Activated naive CD8-positive, alpha-beta T cell treated with anti-CD3 and anti-CD28 coated beads, Interleukin-2, amount 10 ng/mL, durations not matched to agents 7 days and 5 days (primary cell): ENCODE data around the gene VPS9D1. TPM values are rescaled to one million over a fixed set of nuclear protein-coding genes. Genes with fewer than 3 reads are reported as not detected.

Experiments
- ATAC-seq: fragments of 150-1000 bp; cut with Tn5 transposase; one replicate; pipeline ENCODE4 v1.10.0; 2021; ENCODE audit warnings: low read depth, moderate library complexity
- POLR2A ChIA-PET: fragments of 350-600 bp; sonication (Branson Sonifier 250); formaldehyde crosslinking; loops from one replicate; lab custom pipeline; 2021; ENCODE audit warnings: antibody characterized with exemption; lab: Charles Lee
- DNase-seq: peaks from one replicate; pipeline ENCODE4 v3.0.0; 2021
- H3K27ac Mint-ChIP-seq: one replicate; pipeline ENCODE4 v1.8.0; 2022; ENCODE audit warnings: mild to moderate bottlenecking, mixed read lengths
- H3K27me3 Mint-ChIP-seq: one replicate; pipeline ENCODE4 v1.8.0; 2022; ENCODE audit warnings: mild to moderate bottlenecking, moderate library complexity, mixed read lengths
- H3K36me3 Mint-ChIP-seq: one replicate; pipeline ENCODE4 v1.8.0; 2021; ENCODE audit warnings: mild to moderate bottlenecking, mixed read lengths
- H3K4me1 Mint-ChIP-seq: one replicate; pipeline ENCODE4 v1.8.0; 2021; ENCODE audit warnings: mixed read lengths
- H3K4me3 Mint-ChIP-seq: one replicate; pipeline ENCODE4 v1.8.0; 2022; ENCODE audit warnings: mild to moderate bottlenecking, moderate library complexity, mixed read lengths
- H3K9me3 Mint-ChIP-seq: one replicate; pipeline ENCODE4 v1.8.0; 2021; ENCODE audit warnings: mixed read lengths
- total RNA-seq, 2 experiments: library from RNA; stranded (reverse); gene quantifications; one replicate each; pipeline ENCODE4 v1.2.3, GENCODE V29; 2021

VPS9D1 gene
- total RNA-seq, 2 experiments from 2014 or later, result 10.3 to 12.8 TPM

DNA sequence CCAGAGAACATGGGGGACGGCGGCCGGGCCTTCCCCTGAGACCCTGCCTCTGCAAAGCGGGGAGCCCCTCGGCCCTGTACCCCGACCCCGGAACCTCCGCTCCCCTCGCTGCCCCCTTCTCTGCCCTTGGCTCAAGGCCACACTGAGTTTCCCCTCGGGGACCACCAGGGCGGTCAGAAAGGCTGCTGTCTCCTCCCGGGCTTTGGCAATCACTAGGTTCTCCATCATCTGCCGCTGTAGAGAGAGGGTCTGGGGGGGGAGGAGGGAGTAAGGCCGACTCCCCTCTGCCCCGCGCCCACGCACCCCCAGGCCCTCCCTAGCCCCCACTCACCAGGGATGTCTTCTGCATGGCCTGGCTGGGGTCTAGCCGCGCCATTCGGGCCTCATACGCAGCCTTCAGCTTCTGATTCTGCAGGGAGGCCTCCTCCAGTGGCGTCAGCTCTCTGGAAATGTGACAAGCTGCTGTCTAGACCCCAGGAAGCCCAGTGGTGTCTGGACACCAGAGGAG is 8.4 kb downstream of the VPS9D1 start:
- peak overlapping the region; percentile 80 for H3K4me3 Mint-ChIP-seq
- peak overlapping the region; percentile 71 for H3K27ac Mint-ChIP-seq
- no peak for DNase-seq

DNA sequence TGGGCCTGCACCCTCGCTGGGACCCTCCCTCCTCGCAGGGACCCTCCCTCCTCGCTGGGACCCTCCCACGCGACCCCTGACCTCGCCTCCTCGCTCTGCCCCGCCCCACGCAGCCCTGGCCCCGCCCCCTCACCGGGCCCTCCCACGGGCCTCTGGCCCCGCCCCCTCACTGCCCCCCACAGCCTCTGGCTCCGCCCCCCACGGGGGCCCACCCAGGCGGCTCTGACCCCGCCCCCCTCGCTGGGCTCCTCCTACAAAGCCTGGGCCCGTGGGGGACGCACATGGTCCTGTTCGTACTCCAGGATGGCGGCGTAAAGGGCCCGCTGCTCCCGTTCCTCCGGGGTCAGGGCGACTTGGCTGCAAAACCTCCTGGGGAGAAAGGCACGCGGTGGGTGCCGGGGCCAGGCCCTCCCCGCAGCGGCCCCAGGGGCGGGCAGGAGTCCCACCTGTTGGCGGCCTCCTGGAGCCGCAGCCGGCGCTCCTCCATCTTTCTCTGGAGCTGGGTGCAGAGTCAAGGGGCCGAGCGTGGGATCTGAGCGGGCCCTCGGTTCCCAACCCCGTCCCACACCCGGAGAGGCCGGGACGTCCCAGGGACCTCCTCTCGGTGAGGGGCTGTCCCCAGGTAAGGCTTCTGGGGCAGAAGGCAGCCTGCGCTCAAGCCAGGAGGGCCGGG is 9.0 kb downstream of the VPS9D1 start:
- H3K36me3 Mint-ChIP-seq, result peaks cover 5% of the 10 kb centered on the region
- peak; percentile 92 for DNase-seq
- POLR2A ChIA-PET, result interaction anchor here (0.7 to 4.0 kb wide), 3 partner anchors 9 to 12 kb away, joined by 3 to 16 read pairs (median 7); no protein-coding TSS in a partner anchor
- ATAC-seq, result peak; percentile 85
- peak overlapping the region; percentile 71 for H3K27ac Mint-ChIP-seq
- H3K27me3 Mint-ChIP-seq, result no peaks in the 10 kb centered on the region
- peaks cover 2% of the 10 kb centered on the region for H3K4me1 Mint-ChIP-seq
- H3K9me3 Mint-ChIP-seq, result peaks cover 1% of the 10 kb centered on the region
- H3K4me3 Mint-ChIP-seq, result peak overlapping the region; percentile 80

More for the DNA sequence above, 8.4 kb downstream of the VPS9D1 start:
- Mint-ChIP-seq H3K27me3 (no peaks in the 10 kb centered on the region), H3K36me3 (peaks cover 5% of the 10 kb centered on the region), H3K9me3 (peaks cover 1% of the 10 kb centered on the region), H3K4me1 (peaks cover 2% of the 10 kb centered on the region)
- ATAC-seq, result peak; percentile 4
- POLR2A ChIA-PET, result interaction anchor here (0.7 to 4.0 kb wide), 2 partner anchors 10 to 12 kb away, joined by 3 to 16 read pairs; no protein-coding TSS in a partner anchor

DNA sequence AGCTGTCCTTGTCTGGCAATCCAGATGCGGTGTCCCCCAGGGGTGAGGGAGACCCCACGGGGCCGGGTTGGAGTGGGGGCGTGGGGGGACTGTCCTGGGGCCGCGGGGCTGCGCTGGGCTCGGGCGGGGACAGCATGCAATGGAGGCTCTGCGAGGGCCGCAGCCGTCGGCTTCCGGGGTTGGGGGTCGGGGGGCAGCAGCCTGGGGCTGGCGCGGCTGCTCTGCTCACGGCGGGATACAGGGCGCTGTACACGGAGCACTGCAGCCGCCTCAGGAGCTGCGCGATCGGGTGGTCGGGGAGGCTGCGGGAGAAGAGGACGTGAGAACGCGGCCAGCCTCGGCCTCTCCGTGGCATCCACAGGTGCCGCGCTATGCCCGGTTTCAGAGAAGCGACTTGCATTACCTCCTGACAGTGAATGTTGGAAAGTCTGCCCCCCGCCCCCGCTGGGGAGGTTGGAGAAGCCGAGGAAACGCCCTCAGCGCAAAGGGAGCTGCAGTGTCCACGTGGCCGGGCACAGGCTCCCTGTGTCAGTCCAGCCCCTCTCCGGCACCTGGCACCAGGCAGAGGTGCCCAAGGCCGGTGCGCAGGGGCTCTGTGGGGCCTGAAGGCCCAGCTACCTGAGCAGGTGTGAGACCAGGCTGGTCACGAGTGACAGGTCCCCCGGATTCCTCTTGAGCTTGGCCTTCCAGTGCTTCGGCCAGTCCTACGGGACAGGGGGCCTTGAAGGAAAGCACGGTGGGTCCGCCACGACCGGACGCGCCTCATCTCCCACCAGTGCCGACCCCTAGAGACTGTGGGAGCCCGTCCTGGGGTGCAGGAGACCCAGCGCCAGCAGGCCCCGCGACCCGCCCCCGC is 9.8 kb downstream of the VPS9D1 start:
- H3K4me1 Mint-ChIP-seq, result peaks cover 4% of the 10 kb centered on the region
- H3K36me3 Mint-ChIP-seq, result peaks cover 5% of the 10 kb centered on the region
- POLR2A ChIA-PET, result interaction anchor here (1.2 to 4.0 kb wide), 2 partner anchors 11 to 13 kb away, joined by 7 to 16 read pairs; no protein-coding TSS in a partner anchor
- no peak overlapping the region for H3K27ac Mint-ChIP-seq
- H3K4me3 Mint-ChIP-seq, result no peak overlapping the region
- DNase-seq, result no peak
- no peaks in the 10 kb centered on the region for H3K27me3 Mint-ChIP-seq
- H3K9me3 Mint-ChIP-seq, result peaks cover 1% of the 10 kb centered on the region
- peak; percentile 3 for ATAC-seq

DNA sequence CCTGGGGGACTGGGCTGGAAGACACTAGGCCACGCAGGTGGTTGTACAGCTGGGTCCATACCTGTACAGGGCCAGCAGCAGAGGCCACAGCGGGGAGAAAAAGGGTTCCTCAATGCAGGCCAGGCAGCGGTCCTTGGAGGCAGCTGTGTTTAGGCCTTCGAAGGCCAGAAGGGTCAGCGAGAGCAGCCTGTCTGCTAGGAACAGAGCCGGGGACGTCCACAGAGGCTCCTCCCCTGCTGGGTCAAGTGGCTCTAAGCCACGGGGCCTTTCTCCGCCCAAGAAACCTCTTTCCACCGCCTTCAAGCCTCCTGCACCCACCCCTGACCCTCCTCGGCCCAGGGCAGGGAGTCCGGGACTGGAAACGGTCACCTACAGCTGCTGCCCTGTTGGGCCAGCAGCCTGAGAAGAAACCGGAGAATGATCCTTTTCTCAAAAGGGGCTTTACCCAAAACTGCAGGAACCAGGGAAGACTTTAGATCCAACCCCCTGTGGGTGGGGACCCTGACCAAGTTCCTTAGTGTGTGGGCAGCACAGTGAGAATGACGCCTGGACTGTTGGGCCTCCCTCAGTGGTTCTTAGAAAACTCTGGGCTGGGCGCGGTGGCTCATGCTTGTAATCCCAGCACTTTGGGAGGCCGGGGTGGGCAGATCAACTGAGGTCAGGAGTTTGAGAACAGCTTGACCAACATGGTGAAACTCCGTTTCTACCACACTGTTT is 10.8 kb downstream of the VPS9D1 start:
- DNase-seq, result no peak
- peaks cover 3% of the 10 kb centered on the region for H3K36me3 Mint-ChIP-seq
- peaks cover 6% of the 10 kb centered on the region for H3K4me1 Mint-ChIP-seq
- POLR2A ChIA-PET, result interaction anchor here (1.6 kb wide), 2 partner anchors 14 to 154 kb away, joined by 5 to 7 read pairs; no protein-coding TSS in a partner anchor
- no peak overlapping the region for H3K4me3 Mint-ChIP-seq
- no peak for ATAC-seq
- no peaks in the 10 kb centered on the region for H3K27me3 Mint-ChIP-seq
- H3K9me3 Mint-ChIP-seq, result peaks cover under 1% of the 10 kb centered on the region
- H3K27ac Mint-ChIP-seq, result no peak overlapping the region

DNA sequence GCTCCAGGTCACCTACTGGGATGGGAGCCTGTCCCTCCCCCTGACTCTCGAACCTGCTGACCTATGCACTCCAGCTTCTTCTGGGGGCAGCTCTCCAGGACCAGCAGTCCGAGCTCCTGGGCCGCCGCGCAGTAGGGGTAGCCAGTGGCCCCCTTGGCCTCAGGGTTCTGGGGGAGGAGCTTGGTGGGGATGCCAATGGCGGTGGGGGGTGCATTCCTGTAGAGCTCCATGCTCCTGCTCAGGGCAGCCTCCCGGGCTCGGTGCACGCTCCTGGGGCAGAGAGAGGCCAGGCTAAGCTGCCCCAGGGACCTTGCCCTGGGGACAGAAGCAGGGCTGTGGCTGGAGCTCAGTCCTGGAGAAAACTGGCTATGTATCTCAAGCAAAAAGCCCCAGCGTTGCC is 11.5 kb downstream of the VPS9D1 start:
- no peak for ATAC-seq
- peaks cover 5% of the 10 kb centered on the region for H3K4me1 Mint-ChIP-seq
- H3K27ac Mint-ChIP-seq, result no peak overlapping the region
- H3K4me3 Mint-ChIP-seq, result no peak overlapping the region
- H3K9me3 Mint-ChIP-seq, result no peaks in the 10 kb centered on the region
- POLR2A ChIA-PET, result interaction anchor here (1.6 kb wide), 2 partner anchors 15 to 155 kb away, joined by 5 to 7 read pairs; no protein-coding TSS in a partner anchor
- no peaks in the 10 kb centered on the region for H3K36me3 Mint-ChIP-seq
- no peak for DNase-seq
- no peaks in the 10 kb centered on the region for H3K27me3 Mint-ChIP-seq

DNA sequence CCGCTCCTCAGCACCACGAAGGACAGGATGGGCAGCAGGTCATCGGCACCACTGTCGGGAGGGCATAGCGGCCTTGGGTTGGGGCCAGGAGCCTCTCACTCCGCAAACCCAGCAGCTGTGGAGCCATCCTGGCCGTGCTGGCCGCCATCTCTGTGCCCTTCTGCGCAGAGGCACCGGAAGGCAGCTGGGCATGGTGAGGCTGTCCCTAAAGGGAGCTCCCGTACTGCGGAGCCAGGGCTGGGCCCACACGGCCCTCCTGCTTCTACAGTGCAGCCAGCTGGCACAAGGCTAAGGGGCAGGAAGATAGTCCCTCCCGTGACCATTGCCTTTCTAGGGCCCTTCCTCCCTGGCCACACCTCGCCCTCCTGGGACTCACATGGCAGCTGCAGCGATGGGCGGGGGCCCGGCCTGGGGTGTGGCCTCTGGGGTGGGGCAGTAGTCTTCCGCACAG is 12.2 kb downstream of the VPS9D1 start:
- DNase-seq (no peak), ATAC-seq (no peak)
- Mint-ChIP-seq H3K36me3 (no peaks in the 10 kb centered on the region), H3K4me3 (no peak overlapping the region), H3K4me1 (peaks cover 5% of the 10 kb centered on the region), H3K27me3 (no peaks in the 10 kb centered on the region), H3K27ac (no peak overlapping the region), H3K9me3 (no peaks in the 10 kb centered on the region)
- POLR2A ChIA-PET, result interaction anchor here (1.6 kb wide), 1 partner anchor 16 kb away, joined by 7 read pairs; no protein-coding TSS in a partner anchor

DNA sequence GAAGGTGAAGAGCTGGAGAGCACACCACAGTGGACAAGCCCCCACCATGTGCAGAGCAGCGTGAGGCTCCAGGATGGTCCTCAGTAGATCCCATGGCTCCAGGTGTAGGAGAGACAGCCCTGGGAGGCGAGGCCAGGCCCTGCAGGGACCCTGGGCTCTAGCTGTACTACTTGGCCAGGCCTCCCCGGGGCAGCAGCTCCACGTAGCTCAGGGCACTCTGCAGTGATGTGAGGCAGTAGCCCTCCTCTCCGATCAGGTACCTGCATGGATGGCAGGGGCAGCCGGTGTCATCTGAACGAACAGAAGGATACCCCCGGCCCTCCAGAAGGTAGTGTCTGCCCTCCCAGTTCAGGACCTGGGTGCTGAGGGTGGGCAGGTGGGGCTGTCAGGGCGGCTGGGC is 13.0 kb downstream of the VPS9D1 start:
- H3K4me3 Mint-ChIP-seq, result no peak overlapping the region
- DNase-seq, result no peak
- H3K27ac Mint-ChIP-seq, result no peak overlapping the region
- ATAC-seq, result no peak
- H3K9me3 Mint-ChIP-seq, result no peaks in the 10 kb centered on the region
- H3K36me3 Mint-ChIP-seq, result no peaks in the 10 kb centered on the region
- H3K4me1 Mint-ChIP-seq, result peaks cover 5% of the 10 kb centered on the region
- H3K27me3 Mint-ChIP-seq, result no peaks in the 10 kb centered on the region
- POLR2A ChIA-PET, result interaction anchor here (0.6 to 0.8 kb wide), 2 partner anchors 54 to 86 kb away, joined by 3 to 6 read pairs; no protein-coding TSS in a partner anchor

DNA sequence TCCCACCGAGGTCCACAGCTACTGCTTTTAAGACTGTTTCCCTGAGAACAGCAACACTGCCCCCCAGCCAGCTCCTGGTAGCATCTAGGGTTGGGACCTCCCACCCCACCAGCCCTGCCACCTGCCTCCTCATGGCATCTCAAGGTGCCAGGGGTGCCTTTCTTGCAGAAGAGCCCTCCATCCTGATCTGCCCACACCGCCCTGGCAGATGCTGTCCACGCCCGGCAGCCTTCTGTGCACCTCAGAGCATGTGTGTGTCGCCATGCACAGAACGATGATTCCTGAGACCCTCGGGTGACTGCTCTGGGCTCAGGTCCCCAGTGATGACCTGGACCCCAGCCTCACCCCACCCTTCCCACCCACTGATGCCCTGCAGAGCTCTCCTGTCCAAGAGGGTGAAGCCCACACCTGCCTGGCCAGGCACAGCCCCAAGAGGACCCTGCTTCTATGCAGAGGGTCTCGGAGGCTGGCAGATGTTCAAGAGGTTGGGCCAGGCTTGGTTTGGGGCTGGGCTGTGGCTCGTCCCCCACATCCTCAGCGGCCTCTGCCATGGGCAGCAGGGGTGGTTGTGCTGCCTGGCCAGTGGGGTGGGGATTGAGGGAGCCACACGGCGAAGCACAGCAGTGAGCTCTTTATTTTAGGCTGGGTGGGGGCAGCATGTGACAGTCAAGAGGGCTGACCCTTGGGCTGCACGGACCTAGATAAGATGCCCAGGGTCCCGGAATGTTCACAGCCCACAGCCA is 14.0 kb downstream of the VPS9D1 start:
- Mint-ChIP-seq H3K9me3 (no peaks in the 10 kb centered on the region), H3K4me1 (peaks cover 9% of the 10 kb centered on the region), H3K36me3 (no peaks in the 10 kb centered on the region), H3K27me3 (no peaks in the 10 kb centered on the region), H3K4me3 (no peak overlapping the region), H3K27ac (no peak overlapping the region)
- ATAC-seq (no peak), DNase-seq (no peak)
- POLR2A ChIA-PET, result interaction anchor here (0.7 to 1.7 kb wide), 11 partner anchors 10 to 167 kb away, joined by 3 to 13 read pairs (median 4); partner anchors contain the start of gene TCF25

DNA sequence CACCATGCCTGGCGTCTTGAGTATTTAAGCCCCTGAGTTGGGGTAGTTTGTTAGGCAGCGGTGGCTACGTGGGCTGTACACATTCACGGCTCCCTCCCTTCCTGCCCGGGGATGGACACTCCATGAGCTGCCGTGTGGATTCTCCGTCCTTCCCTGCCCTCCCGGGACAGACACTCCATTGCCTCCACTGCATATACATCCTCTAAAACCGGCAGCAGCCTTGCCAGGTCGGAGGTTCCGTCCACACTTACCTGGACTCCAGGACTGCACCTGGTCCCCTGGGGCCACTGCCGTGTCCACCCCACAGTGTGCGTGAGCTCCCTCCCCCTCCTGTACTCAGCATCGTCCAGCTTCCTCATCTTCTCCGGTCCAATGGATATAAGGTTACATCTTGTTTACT is 15.7 kb downstream of the VPS9D1 start:
- H3K4me3 Mint-ChIP-seq, result no peak overlapping the region
- POLR2A ChIA-PET, result interaction anchor here (1.3 to 1.4 kb wide), 3 partner anchors 19 to 87 kb away, joined by 3 to 8 read pairs (median 3); no protein-coding TSS in a partner anchor
- H3K4me1 Mint-ChIP-seq, result peaks cover 9% of the 10 kb centered on the region
- no peak overlapping the region for H3K27ac Mint-ChIP-seq
- ATAC-seq (no peak), DNase-seq (no peak)
- H3K36me3 Mint-ChIP-seq, result no peaks in the 10 kb centered on the region
- H3K27me3 Mint-ChIP-seq, result no peaks in the 10 kb centered on the region
- H3K9me3 Mint-ChIP-seq, result no peaks in the 10 kb centered on the region

DNA sequence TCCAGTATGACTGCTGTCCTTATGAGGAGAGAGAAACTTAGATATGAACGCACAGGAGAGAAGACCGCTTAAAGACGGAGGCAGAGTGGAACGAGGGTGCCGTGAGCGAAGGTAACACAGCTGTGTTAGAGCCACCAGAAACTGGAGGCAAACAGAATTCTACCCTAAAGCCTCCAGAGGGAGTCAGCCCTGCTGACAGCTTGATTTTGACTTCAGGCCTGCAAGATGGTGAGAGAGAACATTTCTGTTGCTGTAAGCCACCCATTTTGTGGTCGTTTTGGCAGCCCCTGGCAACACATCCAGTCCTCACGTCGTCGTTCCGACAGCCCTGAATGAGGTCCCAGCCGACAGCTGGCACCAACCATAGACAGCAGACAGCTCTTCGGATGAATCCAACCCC is 16.4 kb downstream of the VPS9D1 start:
- Mint-ChIP-seq H3K27ac (no peak overlapping the region), H3K9me3 (no peaks in the 10 kb centered on the region), H3K27me3 (no peaks in the 10 kb centered on the region), H3K36me3 (no peaks in the 10 kb centered on the region), H3K4me3 (no peak overlapping the region), H3K4me1 (peaks cover 9% of the 10 kb centered on the region)
- no peak for DNase-seq
- POLR2A ChIA-PET, result interaction anchor here (1.4 kb wide), 1 partner anchor 88 kb away, joined by 3 read pairs; no protein-coding TSS in a partner anchor
- ATAC-seq, result no peak

DNA sequence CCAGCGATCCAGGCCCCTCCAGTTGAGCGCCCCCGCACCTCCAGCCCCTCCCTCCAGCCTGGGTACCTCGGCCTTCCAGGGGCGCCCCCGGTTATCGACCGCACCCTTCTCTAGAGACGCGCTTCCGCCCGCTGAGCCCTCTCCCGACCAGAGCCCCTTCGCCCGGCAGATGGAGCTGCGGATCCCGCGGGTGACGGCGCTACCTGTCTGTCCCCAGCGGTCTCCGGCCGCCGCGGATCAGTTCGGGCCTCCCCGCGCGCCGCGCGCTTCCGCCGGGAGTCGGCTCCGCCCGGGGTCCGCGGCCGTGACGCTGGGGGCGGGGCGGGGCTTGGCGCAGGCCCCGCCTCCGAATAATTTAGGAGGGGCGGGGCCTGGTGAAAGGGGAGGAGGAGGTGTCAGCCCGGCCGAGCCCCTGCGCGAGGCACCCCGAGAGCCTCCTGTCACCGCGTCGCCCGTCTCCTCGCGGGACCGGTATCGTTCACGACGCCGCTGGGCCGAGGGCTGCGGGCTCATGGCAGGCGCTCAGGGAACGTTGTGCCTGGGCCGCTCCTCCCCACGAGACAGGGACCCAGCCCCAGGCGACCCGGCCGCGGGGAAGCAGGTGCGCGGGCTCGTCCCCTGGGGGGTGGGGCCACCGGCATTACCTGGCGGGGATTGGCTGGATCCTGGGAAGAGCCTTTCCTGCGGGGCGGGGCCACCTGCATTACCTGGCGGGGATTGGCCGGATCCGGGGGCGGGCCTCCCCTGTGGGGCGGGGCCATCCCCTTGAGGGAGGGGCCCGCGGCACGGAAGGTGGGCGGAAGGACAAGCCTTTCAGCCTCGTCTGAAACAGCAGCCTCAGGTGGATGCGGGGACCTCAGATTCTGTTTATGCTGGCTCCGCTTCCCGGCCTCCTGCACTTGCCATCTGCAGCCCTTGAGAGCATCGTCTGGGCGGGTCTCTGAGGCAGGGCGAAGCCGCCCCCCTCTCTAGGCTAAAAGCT is 19.0 kb downstream of the VPS9D1 start, which contains the start of gene SPATA2L:
Gene SPATA2L (minus strand): TSS at position 281 of the 982 bp plus-strand sequence. CDS start 473 bp downstream, outside the sequence.
- H3K27me3 Mint-ChIP-seq, result no peaks in the 10 kb centered on the region
- POLR2A ChIA-PET, result interaction anchor here (0.5 to 5.1 kb wide), 13 partner anchors 10 to 1734 kb away, joined by 3 to 28 read pairs (median 4); partner anchors contain the start of genes CDK10, TCF25 and VPS9D1
- peaks cover 12% of the 10 kb centered on the region for H3K4me1 Mint-ChIP-seq
- H3K27ac Mint-ChIP-seq, result peak within 1 kb of the TSS; percentile 74
- ATAC-seq, result peak; percentile 74
- peak within 1 kb of the TSS; percentile 85 for H3K4me3 Mint-ChIP-seq
- no peaks in the 10 kb centered on the region for H3K9me3 Mint-ChIP-seq
- no peaks in the 10 kb centered on the region for H3K36me3 Mint-ChIP-seq
- DNase-seq, result peak; percentile 99
